ENCODE results near the gene OR6X1.

- TF ChIP-seq POLR2A (IDR thresholded peaks at IDR 0.05; ENCODE audit: low read length) (no peak), GATA1 (IDR thresholded peaks at IDR 0.05; ENCODE audit: low read depth, low read length) (no peak)
These were observed 43.2 kb upstream of the OR6X1 start for GRCh38 chr11:123797541-123797940.
